Peyer's patch (tissue), 4 donors: Measurements from ENCODE around the gene DDX10. TPM values are rescaled to one million over a fixed set of nuclear protein-coding genes. Genes with fewer than 3 reads are reported as not detected.

Experiments used
- DNase-seq, 3 donors: peaks; one replicate each; pipeline ENCODE4 v3.0.0-alpha.2; 2017 to 2019
- H3K27ac ChIP-seq, 4 donors: fragments of 200-600 bp; sonication (generic); one replicate each; pipeline ENCODE4 v1.5.1; 2016 to 2019
- H3K27me3 ChIP-seq, 2 donors: fragments of 200-600 bp; sonication (generic); one replicate each; pipeline ENCODE4 v1.5.1; 2019
- H3K36me3 ChIP-seq, 3 donors: fragments of 200-600 bp; sonication (generic); one replicate each; pipeline ENCODE4 v1.5.1; 2016 to 2019
- H3K4me1 ChIP-seq, 4 donors: fragments of 200-600 bp; sonication (generic); one replicate each; pipeline ENCODE4 v1.5.1; 2016 to 2019
- H3K4me3 ChIP-seq, 4 donors: fragments of 200-600 bp; sonication (generic); 1 replicate in 3 of 4; 2 replicates in 1 of 4; pipeline ENCODE4 v1.5.1; 2016 to 2019; ENCODE audit warnings: mild to moderate bottlenecking in 1 of 4
- H3K9me3 ChIP-seq, 4 donors: fragments of 200-600 bp; sonication (generic); one replicate each; pipeline ENCODE4 v1.5.1; 2016 to 2019; ENCODE audit warnings: mild to moderate bottlenecking in 1 of 4
- CTCF ChIP-seq, 6 experiments: fragments of 450-650 bp in 4 of 6; fragments of 200-600 bp in 2 of 6; sonication (generic) in 1 of 6; IDR thresholded peaks; one replicate each; pipeline ENCODE4 v1.5.1; 2017 to 2019; ENCODE audit warnings: antibody characterized with exemption in 6 of 6, mild to moderate bottlenecking in 3 of 6, moderate library complexity in 1 of 6
- POLR2A ChIP-seq, 2 donors: fragments of 450-650 bp; IDR thresholded peaks; one replicate each; pipeline ENCODE4 v1.5.1; 2017; ENCODE audit warnings: antibody characterized with exemption in 2 of 2, mild to moderate bottlenecking in 2 of 2, moderate library complexity in 2 of 2
- total RNA-seq, 4 donors: library from RNA; depleted of rRNA; stranded (reverse); fragments of >200 nt; gene quantifications; one replicate each; pipeline ENCODE4 v1.1.0, GENCODE V29; 2016

The DDX10 gene
- total RNA-seq, 4 donors from 2014 or later, result 3.9 to 38.0 (median 16.5) TPM

- H3K4me1 ChIP-seq, result no peaks in the 10 kb centered on the region
- no peak overlapping the region for H3K4me3 ChIP-seq
- no peaks in the 10 kb centered on the region for H3K36me3 ChIP-seq
- H3K9me3 ChIP-seq, result no peaks in the 10 kb centered on the region
- TF ChIP-seq CTCF (IDR thresholded peaks at IDR 0.05) (no peak), POLR2A (IDR thresholded peaks at IDR 0.05) (no peak)
- no peaks in the 10 kb centered on the region for H3K27me3 ChIP-seq
- no peak for DNase-seq
- no peak overlapping the region for H3K27ac ChIP-seq
Observed at GRCh38 chr11:108793611-108794010, 128.7 kb downstream of the DDX10 start.

DNA sequence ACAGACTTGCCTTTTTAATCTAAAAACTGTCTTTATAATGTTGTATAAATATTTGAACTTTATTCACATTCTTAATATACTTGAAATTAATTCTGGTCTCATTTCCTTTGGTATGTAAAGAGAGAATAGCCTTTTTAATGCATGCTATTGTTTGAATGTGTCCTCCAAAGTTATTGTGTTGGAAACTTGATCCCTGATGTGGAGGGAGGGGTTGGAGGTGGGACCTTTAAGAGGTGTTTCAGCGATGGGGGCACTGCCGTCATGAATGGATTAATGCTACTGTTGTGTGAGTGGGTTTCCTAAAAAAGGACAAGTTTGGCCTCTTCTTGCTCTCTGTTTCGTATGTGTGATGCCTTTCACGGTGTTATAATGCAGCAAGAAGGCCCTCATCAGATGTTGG lies 131.7 kb downstream of the DDX10 start:
- no peak for DNase-seq
- Histone ChIP-seq H3K27ac (no peak overlapping the region), H3K4me1 (no peaks in the 10 kb centered on the region), H3K36me3 (no peaks in the 10 kb centered on the region), H3K4me3 (no peak overlapping the region), H3K9me3 (no peaks in the 10 kb centered on the region), H3K27me3 (no peaks in the 10 kb centered on the region)
- no peak for TF ChIP-seq POLR2A (IDR thresholded peaks at IDR 0.05)
- no peak for TF ChIP-seq CTCF (IDR thresholded peaks at IDR 0.05)

- DNase-seq, result no peak
Observed at GRCh38 chr11:108797578-108798100, 132.8 kb downstream of the DDX10 start.

GRCh38 chr11:108802492-108802891 lies 137.6 kb downstream of the DDX10 start:
- H3K9me3 ChIP-seq, result no peaks in the 10 kb centered on the region
- TF ChIP-seq CTCF (IDR thresholded peaks at IDR 0.05) (no peak), POLR2A (IDR thresholded peaks at IDR 0.05) (no peak)
- H3K27me3 ChIP-seq, result no peaks in the 10 kb centered on the region
- no peak overlapping the region for H3K4me3 ChIP-seq
- H3K4me1 ChIP-seq, result no peaks in the 10 kb centered on the region
- H3K27ac ChIP-seq, result no peak overlapping the region
- DNase-seq, result no peak
- no peaks in the 10 kb centered on the region for H3K36me3 ChIP-seq

More at GRCh38 chr11:108797578-108798100, 132.8 kb downstream of the DDX10 start:
- Histone ChIP-seq H3K27me3 (no peaks in the 10 kb centered on the region), H3K4me3 (no peak overlapping the region), H3K27ac (no peak overlapping the region), H3K36me3 (no peaks in the 10 kb centered on the region), H3K4me1 (no peaks in the 10 kb centered on the region), H3K9me3 (no peaks in the 10 kb centered on the region)
- TF ChIP-seq CTCF (IDR thresholded peaks at IDR 0.05) (no peak), POLR2A (IDR thresholded peaks at IDR 0.05) (no peak)

- Histone ChIP-seq H3K4me1 (no peaks in the 10 kb centered on the region), H3K9me3 (no peaks in the 10 kb centered on the region), H3K4me3 (no peak overlapping the region), H3K27me3 (no peaks in the 10 kb centered on the region), H3K27ac (no peak overlapping the region), H3K36me3 (no peaks in the 10 kb centered on the region)
- DNase-seq, result no peak
- TF ChIP-seq POLR2A (IDR thresholded peaks at IDR 0.05) (no peak), CTCF (IDR thresholded peaks at IDR 0.05) (no peak)
Observed at GRCh38 chr11:108803776-108804175, 138.9 kb downstream of the DDX10 start.

DNA sequence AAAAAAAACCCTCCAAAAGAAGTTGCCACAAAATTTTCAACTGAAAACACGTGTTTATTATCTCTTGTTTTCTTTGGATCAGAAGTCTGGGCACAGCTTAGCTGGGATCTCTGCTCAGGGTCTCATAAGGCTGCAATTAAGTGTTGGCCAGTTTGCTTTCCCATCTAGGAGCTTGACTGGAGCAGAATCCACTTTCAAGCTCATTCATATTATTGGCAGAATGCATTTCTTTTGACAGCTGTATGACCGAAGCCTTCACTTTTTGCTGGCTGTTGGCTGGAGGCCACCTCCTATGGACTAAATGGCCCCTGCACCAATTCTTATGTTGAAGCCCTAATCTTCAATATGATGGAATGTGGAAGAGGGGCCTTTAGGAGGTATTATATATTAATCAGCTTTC lies 139.6 kb downstream of the DDX10 start:
- no peak for TF ChIP-seq POLR2A (IDR thresholded peaks at IDR 0.05)
- TF ChIP-seq CTCF (IDR thresholded peaks at IDR 0.05), result no peak
- Histone ChIP-seq H3K4me3 (no peak overlapping the region), H3K9me3 (no peaks in the 10 kb centered on the region), H3K36me3 (no peaks in the 10 kb centered on the region), H3K27me3 (no peaks in the 10 kb centered on the region), H3K27ac (no peak overlapping the region), H3K4me1 (no peaks in the 10 kb centered on the region)
- no peak for DNase-seq
